ENCODE results near the gene NKD2. TPM values are rescaled to one million over a fixed set of nuclear protein-coding genes. Genes with fewer than 3 reads are reported as not detected.

The NKD2 gene
- total RNA-seq, 2 experiments from 2014 or later, result 1.4 to 2.5 TPM

GRCh38 chr5:1064383-1065142 lies 56.0 kb downstream of the NKD2 start:
- H3K9me3 Mint-ChIP-seq, result no peaks in the 10 kb centered on the region
- H3K4me3 Mint-ChIP-seq, result no peak overlapping the region
- H3K27me3 Mint-ChIP-seq (ENCODE audit: low read depth), result no peaks in the 10 kb centered on the region
- no peak for DNase-seq
- no peaks in the 10 kb centered on the region for H3K36me3 Mint-ChIP-seq (ENCODE audit: low read depth)
- no peaks in the 10 kb centered on the region for H3K4me1 Mint-ChIP-seq (ENCODE audit: low read depth)
- intact Hi-C loops (cut with micrococcal nuclease), result no loop called here
- CTCF ChIA-PET, result no interaction called here
- H3K27ac Mint-ChIP-seq, result no peak overlapping the region

- CTCF ChIA-PET, result no interaction called here
- Mint-ChIP-seq H3K9me3 (no peaks in the 10 kb centered on the region), H3K4me3 (no peak overlapping the region), H3K36me3 (ENCODE audit: low read depth) (no peaks in the 10 kb centered on the region), H3K27me3 (ENCODE audit: low read depth) (no peaks in the 10 kb centered on the region), H3K27ac (peak overlapping the region; percentile 30), H3K4me1 (ENCODE audit: low read depth) (no peaks in the 10 kb centered on the region)
- no peak for DNase-seq
- intact Hi-C loops (cut with micrococcal nuclease), result no loop called here
These were observed 56.6 kb downstream of the NKD2 start for GRCh38 chr5:1065143-1065750.

GRCh38 chr5:1065891-1066650 lies 57.5 kb downstream of the NKD2 start:
- Mint-ChIP-seq H3K27me3 (ENCODE audit: low read depth) (no peaks in the 10 kb centered on the region), H3K9me3 (no peaks in the 10 kb centered on the region), H3K4me3 (no peak overlapping the region), H3K36me3 (ENCODE audit: low read depth) (no peaks in the 10 kb centered on the region), H3K27ac (no peak overlapping the region), H3K4me1 (ENCODE audit: low read depth) (no peaks in the 10 kb centered on the region)
- DNase-seq, result no peak
- CTCF ChIA-PET, result no interaction called here
- intact Hi-C loops (cut with micrococcal nuclease), result no loop called here

GRCh38 chr5:1066676-1067075 lies 58.1 kb downstream of the NKD2 start:
- H3K27ac Mint-ChIP-seq, result no peak overlapping the region
- intact Hi-C loops (cut with micrococcal nuclease), result no loop called here
- no peak overlapping the region for H3K4me3 Mint-ChIP-seq
- no peaks in the 10 kb centered on the region for H3K36me3 Mint-ChIP-seq (ENCODE audit: low read depth)
- H3K9me3 Mint-ChIP-seq, result no peaks in the 10 kb centered on the region
- no peaks in the 10 kb centered on the region for H3K27me3 Mint-ChIP-seq (ENCODE audit: low read depth)
- CTCF ChIA-PET, result no interaction called here
- DNase-seq, result no peak
- H3K4me1 Mint-ChIP-seq (ENCODE audit: low read depth), result no peaks in the 10 kb centered on the region

GRCh38 chr5:1067141-1068121 lies 58.8 kb downstream of the NKD2 start:
- DNase-seq, result no peak
- Mint-ChIP-seq H3K36me3 (ENCODE audit: low read depth) (no peaks in the 10 kb centered on the region), H3K9me3 (no peaks in the 10 kb centered on the region), H3K4me3 (no peak overlapping the region), H3K27me3 (ENCODE audit: low read depth) (no peaks in the 10 kb centered on the region), H3K4me1 (ENCODE audit: low read depth) (no peaks in the 10 kb centered on the region), H3K27ac (no peak overlapping the region)
- intact Hi-C loops (cut with micrococcal nuclease), result no loop called here
- CTCF ChIA-PET, result no interaction called here

GRCh38 chr5:1068204-1068894 lies 59.7 kb downstream of the NKD2 start:
- no peaks in the 10 kb centered on the region for H3K27me3 Mint-ChIP-seq (ENCODE audit: low read depth)
- no peaks in the 10 kb centered on the region for H3K4me1 Mint-ChIP-seq (ENCODE audit: low read depth)
- no peaks in the 10 kb centered on the region for H3K9me3 Mint-ChIP-seq
- H3K27ac Mint-ChIP-seq, result no peak overlapping the region
- no peak for DNase-seq
- intact Hi-C loops (cut with micrococcal nuclease), result no loop called here
- CTCF ChIA-PET, result interaction anchor here (0.6 kb wide), 1 partner anchor 41 kb away, joined by 3 read pairs; no protein-coding TSS in a partner anchor
- no peak overlapping the region for H3K4me3 Mint-ChIP-seq
- H3K36me3 Mint-ChIP-seq (ENCODE audit: low read depth), result no peaks in the 10 kb centered on the region

- Mint-ChIP-seq H3K27ac (no peak overlapping the region), H3K27me3 (ENCODE audit: low read depth) (no peaks in the 10 kb centered on the region), H3K36me3 (ENCODE audit: low read depth) (no peaks in the 10 kb centered on the region), H3K4me1 (ENCODE audit: low read depth) (no peaks in the 10 kb centered on the region), H3K9me3 (no peaks in the 10 kb centered on the region), H3K4me3 (no peak overlapping the region)
- CTCF ChIA-PET, result interaction anchor here (0.6 kb wide), 1 partner anchor 42 kb away, joined by 3 read pairs; no protein-coding TSS in a partner anchor
- intact Hi-C loops (cut with micrococcal nuclease), result no loop called here
- DNase-seq, result no peak
These were observed 60.5 kb downstream of the NKD2 start for GRCh38 chr5:1068895-1069719.

GRCh38 chr5:1069720-1070088 lies 61.1 kb downstream of the NKD2 start:
- H3K9me3 Mint-ChIP-seq, result no peaks in the 10 kb centered on the region
- intact Hi-C loops (cut with micrococcal nuclease), result no loop called here
- H3K4me1 Mint-ChIP-seq (ENCODE audit: low read depth), result no peaks in the 10 kb centered on the region
- no peak overlapping the region for H3K4me3 Mint-ChIP-seq
- CTCF ChIA-PET, result no interaction called here
- H3K27ac Mint-ChIP-seq, result no peak overlapping the region
- no peaks in the 10 kb centered on the region for H3K27me3 Mint-ChIP-seq (ENCODE audit: low read depth)
- no peak for DNase-seq
- no peaks in the 10 kb centered on the region for H3K36me3 Mint-ChIP-seq (ENCODE audit: low read depth)

GRCh38 chr5:1073239-1074102 lies 64.9 kb downstream of the NKD2 start:
- CTCF ChIA-PET, result no interaction called here
- H3K4me3 Mint-ChIP-seq, result no peak overlapping the region
- intact Hi-C loops (cut with micrococcal nuclease), result no loop called here
- no peak for DNase-seq
- no peaks in the 10 kb centered on the region for H3K4me1 Mint-ChIP-seq (ENCODE audit: low read depth)
- peak overlapping the region; percentile 79 for H3K27ac Mint-ChIP-seq
- H3K27me3 Mint-ChIP-seq (ENCODE audit: low read depth), result no peaks in the 10 kb centered on the region
- peaks cover 2% of the 10 kb centered on the region for H3K36me3 Mint-ChIP-seq (ENCODE audit: low read depth)
- H3K9me3 Mint-ChIP-seq, result no peaks in the 10 kb centered on the region

GRCh38 chr5:1074226-1074625 lies 65.6 kb downstream of the NKD2 start:
- no peaks in the 10 kb centered on the region for H3K4me1 Mint-ChIP-seq (ENCODE audit: low read depth)
- CTCF ChIA-PET, result no interaction called here
- H3K36me3 Mint-ChIP-seq (ENCODE audit: low read depth), result peaks cover 3% of the 10 kb centered on the region
- intact Hi-C loops (cut with micrococcal nuclease), result no loop called here
- DNase-seq, result no peak
- H3K4me3 Mint-ChIP-seq, result no peak overlapping the region
- H3K27me3 Mint-ChIP-seq (ENCODE audit: low read depth), result no peaks in the 10 kb centered on the region
- H3K27ac Mint-ChIP-seq, result peak overlapping the region; percentile 41
- H3K9me3 Mint-ChIP-seq, result no peaks in the 10 kb centered on the region
